SH-SY5Y (cell line): Measurements from ENCODE around the gene SPHKAP.

ENCODE experiments used
- GATA2 ChIP-seq: IDR thresholded peaks from 2 replicates; pipeline ENCODE4 v1.6.1; 2011; ENCODE audit warnings: mild to moderate bottlenecking, low read depth, low read length
- GATA3 ChIP-seq: IDR thresholded peaks from 2 replicates; pipeline ENCODE4 v1.6.1; 2011; ENCODE audit warnings: low read depth, mild to moderate bottlenecking, low read length, moderate library complexity

GRCh38 chr2:228048838-228049490, 132.5 kb downstream of the SPHKAP start:
- TF ChIP-seq GATA3 (no peak), GATA2 (no peak)
